Measurements from ENCODE around the gene ADGRA3. TPM values are rescaled to one million over a fixed set of nuclear protein-coding genes. Genes with fewer than 3 reads are reported as not detected.
"Not testable (repeated sequence)": the region's sequence is repeated elsewhere in the genome, so short reads cannot be mapped to it uniquely, and the experiment has no call there.

ADGRA3 gene
- total RNA-seq, 1 donor from 2014 or later: 21.4 TPM

DNA sequence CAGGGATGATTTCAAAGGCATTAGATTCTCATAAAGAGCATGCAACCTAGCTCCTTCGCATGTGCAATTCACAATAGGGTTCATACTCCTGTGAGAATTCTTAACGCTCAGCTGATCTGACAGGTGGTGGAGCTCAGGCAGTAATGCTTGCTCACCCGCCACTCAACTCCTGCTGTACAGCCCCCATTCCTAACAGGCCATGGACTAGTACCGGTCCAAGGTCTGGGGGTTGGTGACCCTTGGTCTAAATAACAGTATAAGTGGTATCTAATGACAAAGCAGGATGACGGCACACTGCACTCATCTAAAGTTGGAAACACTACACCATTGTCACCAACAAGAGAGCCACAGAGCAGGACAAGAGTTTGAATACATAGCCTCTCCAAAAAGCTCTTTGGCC is 28.5 kb downstream of the ADGRA3 start:
- ATAC-seq (no peak), DNase-seq (ENCODE audit: low spot score) (no peak)
- intact Hi-C loops (cut with DNase I): no loop called here

DNA sequence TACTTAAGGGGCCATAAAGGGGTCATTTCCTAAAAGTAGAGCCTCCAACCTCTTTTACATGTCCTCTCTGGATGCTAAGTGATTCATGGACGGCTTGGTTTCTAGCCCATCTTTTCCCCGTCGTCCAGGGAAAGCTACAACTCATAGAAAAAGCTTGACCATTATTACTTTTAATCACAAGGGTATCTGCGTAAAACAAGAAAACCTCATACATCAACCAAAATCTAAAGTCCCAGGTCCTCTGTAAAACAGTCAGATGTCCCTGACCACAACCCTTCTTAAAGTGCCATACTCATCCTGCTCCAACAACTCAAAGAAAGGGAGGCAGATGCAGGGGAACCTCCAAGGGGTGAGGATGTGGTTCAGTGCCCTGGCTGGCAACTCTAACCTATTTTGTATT is 29.6 kb downstream of the ADGRA3 start:
- ATAC-seq: no peak
- intact Hi-C loops (cut with DNase I): no loop called here
- no peak for DNase-seq (ENCODE audit: low spot score)

DNA sequence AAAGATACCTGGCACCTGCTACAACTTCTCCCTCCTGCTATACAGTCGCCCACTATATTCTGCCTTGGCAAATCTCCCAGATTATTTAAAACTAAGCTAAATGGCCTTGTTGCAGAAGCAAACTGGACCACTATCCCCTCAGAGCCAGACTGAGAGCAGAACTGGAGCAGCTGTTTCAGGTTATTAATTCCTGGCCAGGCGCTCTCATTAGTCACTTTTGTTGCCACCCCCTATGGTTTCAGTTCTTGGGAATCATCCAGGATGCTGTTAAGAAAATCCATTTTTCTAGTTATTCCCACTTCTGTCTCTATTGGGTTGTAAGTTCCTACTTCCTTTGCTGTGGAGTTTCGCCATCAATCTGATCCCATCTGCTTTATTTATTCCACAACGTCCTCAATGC is 30.1 kb downstream of the ADGRA3 start:
- ATAC-seq: no peak
- intact Hi-C loops (cut with DNase I): no loop called here
- no peak for DNase-seq (ENCODE audit: low spot score)

DNA sequence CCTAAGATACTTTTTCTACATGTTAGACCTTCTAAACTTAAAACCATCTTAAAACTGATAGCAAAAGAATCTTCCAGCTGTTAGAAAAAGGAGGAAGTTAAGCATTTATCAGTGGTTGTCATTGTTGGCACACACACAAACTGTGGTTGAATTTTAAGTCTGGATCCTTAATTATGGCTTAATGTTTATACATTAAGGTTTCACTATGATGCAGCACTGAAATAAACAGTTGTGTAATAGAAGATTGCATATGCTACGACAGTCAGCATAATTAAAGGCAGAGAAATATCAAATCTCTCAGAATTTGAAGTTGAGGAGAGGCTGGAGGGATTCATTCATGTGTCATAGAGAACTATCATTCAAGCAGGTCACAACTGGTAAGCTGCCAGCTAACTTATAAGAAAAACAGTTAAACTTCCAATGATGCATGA is 32.3 kb downstream of the ADGRA3 start:
- intact Hi-C loops (cut with DNase I): no loop called here
- DNase-seq (ENCODE audit: low spot score) (no peak), ATAC-seq (no peak)

DNA sequence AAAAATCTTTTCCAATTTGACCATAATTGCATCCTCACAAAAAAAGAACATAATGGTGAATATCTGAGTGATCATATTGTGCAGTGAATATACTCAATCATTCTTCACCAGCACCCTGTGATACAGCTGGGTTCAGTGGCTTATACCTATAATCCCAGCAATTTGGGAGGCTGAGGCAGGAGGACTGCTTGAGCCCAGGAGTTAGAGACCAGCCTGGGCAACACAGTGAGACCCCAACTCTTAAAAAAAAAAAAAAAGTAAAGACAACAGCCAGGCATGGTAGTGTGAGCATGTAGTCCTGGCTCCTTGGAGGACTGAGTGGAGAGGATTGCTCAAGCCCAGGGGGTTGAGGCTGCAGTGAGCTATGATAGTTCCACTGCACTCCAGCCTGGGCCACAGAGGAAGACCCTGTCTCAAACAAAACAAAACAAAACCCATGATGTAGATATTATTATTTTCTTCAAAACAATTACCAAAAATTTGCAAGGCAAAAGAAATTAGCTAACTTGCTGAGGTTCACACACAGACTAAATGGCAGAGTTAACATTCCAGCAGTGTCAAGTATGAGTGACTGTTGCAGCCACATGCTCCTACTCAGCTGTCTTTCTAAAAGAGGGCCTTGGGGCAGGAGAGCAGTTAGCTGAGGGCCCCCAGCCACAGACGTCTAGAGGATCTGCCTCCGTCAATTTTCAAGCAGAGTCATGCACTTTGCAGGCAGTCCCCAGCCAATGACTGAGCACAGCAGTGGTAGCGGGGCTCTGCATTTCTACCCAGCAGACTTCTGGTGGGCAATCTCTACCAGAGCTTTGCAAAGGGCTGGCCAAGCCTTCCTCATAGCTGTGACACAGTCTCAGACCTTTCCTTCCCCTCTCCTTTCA is 33.4 kb downstream of the ADGRA3 start:
- ATAC-seq: no peak
- no peak for DNase-seq (ENCODE audit: low spot score)
- intact Hi-C loops (cut with DNase I): no loop called here

DNA sequence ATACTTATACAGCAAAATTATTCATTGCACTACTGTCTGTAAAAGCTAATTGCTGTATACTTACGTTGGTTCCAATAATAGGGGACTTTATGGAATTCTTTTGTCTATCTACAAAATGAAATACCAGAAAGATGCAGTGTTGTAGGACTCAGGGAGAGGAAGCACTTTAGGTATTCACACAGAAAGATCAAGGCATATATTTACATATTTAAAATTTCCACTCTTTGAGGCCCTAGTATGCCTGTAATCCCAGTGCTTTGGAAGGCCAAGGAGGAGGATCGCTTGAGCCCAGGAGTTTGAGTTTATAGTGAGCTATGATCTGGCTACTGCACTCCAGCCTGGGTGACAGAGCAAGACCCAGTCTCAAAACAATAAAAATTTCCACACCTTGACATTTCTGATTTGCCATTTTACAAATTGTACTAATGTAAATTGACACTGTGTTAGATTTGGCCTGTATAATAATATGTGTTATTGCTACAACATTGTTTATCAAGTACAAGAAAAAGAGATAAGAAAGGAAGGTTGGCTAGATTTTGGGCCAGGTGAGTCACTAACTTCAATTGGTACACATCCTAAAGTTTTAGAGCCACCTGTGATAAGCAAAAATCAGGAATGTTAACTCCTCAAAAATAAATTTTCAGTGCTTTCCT is 35.1 kb downstream of the ADGRA3 start:
- intact Hi-C loops (cut with DNase I): no loop called here
- DNase-seq (ENCODE audit: low spot score): no peak
- no peak for ATAC-seq

DNA sequence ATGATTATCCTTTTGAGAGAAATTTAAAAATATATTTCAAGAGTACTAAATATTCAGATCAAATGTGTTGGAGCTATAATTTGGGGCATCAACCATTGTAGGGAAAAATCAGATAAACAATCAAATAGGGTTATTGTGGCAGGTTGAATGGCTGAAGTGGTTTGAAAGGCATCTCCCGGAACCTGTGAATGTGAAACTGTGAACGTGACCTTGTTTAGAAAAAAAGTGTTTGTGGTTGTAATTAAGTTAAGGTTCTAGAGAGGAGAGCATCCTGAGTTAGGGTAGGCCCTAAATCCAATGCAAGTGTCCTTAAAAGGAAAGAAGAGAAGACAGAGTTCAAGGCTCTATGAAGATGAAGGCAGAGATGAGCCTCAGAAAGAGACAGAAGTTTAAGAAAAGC is 37.4 kb downstream of the ADGRA3 start:
- ATAC-seq: no peak
- intact Hi-C loops (cut with DNase I): no loop called here
- no peak for DNase-seq (ENCODE audit: low spot score)

DNA sequence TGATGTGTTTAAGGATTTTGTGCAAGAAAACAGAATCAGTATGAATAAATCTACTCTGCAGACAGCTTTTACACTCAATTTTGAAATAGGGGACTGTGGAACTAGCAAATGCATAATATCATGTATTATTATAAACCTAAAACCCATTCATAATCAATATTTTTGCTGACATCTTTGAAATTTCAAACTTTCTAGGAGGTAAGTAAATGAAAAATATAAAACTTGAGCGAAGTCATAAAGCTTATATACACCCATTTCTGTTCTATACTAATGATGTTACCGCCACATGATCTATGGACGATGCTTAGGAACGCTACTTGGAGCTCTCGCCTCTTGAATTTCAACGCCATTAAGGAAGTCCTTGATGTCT is 38.1 kb downstream of the ADGRA3 start:
- intact Hi-C loops (cut with DNase I): no loop called here
- DNase-seq (ENCODE audit: low spot score) (no peak), ATAC-seq (no peak)

DNA sequence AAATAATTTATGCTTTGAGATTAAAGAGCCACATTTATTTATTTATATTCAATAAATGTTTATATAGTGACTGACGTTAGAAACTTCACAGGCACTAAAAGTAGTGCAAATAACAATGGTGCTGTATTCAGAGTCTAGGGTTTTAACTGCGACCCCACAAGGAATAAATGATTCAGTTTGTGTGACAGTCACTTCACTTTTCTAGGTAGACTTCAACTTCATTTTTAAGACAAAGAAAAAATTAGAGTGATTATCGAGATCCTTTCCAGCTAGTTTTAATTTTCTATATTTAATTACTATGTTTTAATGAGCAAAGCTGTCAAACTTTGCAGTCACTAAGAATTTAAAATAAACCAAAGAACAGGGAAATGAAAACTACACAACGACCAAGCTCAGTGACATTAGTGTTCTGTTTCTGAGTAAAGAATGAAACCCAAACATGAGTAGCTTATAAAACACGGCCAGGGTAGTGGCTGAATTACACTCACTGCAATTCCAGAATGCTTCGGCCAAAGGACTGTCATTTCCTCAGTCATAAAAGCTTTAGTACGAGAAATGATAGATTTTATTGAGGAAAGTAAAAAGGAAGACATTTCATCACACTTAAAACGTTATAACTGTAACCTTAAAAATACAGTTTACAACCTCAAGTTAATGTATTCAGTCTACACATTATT is 38.6 kb downstream of the ADGRA3 start:
- intact Hi-C loops (cut with DNase I): no loop called here
- ATAC-seq (no peak), DNase-seq (ENCODE audit: low spot score) (no peak)

DNA sequence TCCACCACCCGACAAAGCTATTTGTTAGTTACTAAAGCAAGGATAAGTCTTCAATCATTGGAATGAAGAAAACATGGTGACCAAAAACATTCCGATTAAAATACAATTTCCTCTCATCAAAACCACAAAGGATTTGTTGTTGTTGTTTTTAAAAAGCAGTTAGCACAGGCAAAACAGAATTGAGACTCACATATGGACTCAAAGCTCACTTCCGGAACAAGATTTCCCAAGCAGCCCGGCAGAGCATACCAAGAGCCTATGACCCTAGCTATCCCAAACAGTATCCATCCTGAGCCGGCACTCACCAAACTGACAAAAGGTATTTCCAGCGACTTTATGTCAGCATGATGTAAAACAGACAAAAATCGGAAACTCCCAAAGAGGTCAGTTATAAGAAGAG is 39.9 kb downstream of the ADGRA3 start:
- DNase-seq (ENCODE audit: low spot score): no peak
- intact Hi-C loops (cut with DNase I): no loop called here
- ATAC-seq: no peak

DNA sequence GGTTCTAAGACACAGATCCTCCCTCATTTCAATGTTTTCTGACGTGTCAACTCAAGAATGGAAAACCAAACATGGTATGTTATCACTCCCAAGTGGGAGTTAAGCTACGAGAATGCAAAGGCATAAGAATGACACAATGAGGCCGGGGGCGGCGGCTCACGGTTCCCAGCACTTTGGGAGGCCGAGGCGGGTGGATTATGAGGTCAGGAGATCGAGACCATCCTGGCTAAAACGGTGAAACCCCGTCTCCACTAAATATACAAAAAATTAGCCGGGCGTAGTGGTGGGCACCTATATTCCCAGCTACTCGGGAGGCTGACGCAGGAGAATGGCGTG is 40.6 kb downstream of the ADGRA3 start:
- intact Hi-C loops (cut with DNase I); ATAC-seq; DNase-seq (ENCODE audit: low spot score): not testable (repeated sequence)

DNA sequence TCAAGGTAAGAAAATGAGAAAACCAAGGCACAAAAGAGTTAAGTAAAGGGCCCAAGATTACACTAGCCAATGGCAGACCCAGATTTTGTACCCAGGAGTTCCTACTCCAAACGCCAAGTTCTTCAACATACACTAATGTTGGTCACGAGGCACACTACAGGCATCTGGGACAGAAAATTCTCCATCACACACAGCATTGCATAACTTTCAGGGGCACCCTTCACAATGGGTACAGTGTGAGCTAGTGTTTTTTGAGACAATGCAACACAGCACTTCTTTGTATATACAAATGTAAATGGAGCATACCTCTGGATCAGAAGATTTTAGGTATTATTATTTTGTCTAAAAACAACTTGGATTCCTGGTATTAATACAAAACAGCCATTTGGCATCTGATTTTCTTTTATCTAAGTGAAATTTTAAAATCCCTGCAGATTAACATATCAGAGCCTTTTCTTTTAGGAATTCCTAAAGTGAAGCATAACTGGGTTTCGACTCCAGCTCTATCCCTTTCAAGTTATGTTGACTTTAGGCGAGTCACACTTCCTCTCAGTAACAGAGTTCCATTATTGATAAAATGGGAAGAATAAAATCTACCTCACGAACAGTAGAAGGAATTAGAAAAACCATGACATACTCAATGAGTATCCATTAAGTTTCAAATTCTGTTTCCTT is 41.1 kb downstream of the ADGRA3 start:
- DNase-seq (ENCODE audit: low spot score) (no peak), ATAC-seq (no peak)
- intact Hi-C loops (cut with DNase I): no loop called here

DNA sequence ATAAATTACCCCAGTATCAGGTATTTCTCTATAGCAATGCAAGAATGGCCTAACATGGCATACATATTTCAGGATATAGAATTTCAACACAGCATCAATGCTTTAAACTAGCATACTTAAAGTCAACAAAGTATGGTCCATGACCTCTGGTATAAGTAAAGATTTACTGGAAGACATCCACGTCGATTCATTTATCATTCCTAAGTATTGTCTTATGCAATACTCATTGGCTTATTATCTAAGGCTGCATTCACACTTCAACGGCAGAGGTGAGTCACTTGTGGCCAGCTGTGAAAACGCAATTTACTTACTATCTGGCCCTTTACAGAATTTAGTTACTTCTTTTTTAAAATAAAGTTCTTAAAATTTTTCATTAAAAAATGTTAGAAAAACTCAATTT is 42.6 kb downstream of the ADGRA3 start:
- DNase-seq (ENCODE audit: low spot score): no peak
- no peak for ATAC-seq
- intact Hi-C loops (cut with DNase I): no loop called here

DNA sequence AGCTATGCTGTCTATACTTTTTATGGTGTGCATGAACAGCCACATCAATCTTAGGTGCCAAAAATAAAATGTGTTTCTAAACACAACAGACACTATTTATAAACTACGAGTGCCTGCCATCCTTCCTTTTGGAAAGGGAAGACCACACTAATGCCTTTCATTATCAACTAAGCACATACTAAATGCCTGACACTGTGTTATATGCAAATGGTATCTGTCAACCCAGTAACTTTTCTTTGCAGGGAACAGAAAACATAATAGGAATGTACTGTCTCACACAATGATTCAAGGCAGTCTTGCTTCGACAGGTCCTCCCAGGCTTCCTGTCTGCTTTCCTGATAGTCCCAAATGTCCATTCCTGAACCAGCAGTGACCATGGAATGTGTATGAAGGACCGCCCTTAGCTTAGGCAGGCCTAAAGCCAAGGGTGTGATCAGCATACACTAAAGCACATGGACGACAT is 43.8 kb downstream of the ADGRA3 start:
- intact Hi-C loops (cut with DNase I): no loop called here
- DNase-seq (ENCODE audit: low spot score) (no peak), ATAC-seq (no peak)

DNA sequence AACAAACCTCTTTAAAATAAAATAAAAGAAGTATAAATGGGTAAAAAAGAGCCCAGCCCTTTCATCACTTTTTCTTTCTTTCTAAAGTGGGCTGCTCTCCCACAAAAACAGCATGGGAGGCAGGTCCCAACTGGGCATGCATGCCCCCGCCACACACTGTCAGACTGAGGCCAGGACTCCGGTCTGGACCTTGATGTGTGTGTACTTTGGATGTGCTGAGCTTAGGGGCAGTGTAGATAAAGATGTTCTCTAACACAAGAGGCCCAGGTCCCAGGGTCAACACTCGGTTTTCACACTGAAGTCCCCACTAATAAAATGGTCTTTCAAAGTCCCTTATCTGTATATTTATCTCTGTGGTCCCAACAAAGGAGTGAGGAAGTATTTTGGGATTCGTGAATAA is 44.4 kb downstream of the ADGRA3 start:
- ATAC-seq (no peak), DNase-seq (ENCODE audit: low spot score) (no peak)
- intact Hi-C loops (cut with DNase I): no loop called here

DNA sequence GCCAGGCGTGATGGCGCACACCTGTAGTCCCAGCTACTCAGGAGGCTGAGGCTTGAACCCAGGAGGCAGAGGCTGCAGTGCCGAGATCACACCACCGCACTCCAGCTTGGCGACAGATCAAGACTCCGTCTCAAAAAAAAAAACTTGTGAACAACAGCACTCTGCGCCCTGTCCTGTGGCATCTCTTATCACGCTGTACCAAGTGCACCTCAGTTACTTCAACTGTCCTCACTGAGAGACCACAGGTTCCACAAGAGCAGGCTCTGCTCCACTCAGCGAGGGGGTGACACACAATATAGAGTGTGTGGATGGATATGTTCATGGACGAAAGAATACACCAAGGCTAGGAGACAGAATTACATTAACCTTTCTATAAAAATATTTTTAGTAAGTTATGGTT is 49.3 kb downstream of the ADGRA3 start:
- DNase-seq (ENCODE audit: low spot score): no peak
- intact Hi-C loops (cut with DNase I): no loop called here
- no peak for ATAC-seq

DNA sequence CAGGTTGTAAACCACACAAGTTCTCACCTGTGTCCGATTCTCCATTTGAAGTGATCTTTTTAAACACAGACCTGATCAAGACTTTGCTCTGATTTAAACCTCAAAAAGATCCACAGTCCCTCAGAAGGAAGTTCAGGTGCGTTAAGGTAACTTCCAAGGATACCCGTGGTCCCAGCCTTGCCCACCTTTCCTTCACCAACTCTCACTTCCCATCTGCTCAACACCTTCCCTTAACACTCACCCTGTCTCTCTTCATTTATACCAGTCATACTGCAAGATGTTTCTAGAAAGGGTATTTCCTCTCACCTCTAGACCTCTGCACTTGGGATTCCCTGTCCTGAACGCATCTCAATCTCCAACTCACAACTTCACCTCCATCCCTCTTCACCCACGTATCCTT is 49.9 kb downstream of the ADGRA3 start:
- ATAC-seq (no peak), DNase-seq (ENCODE audit: low spot score) (no peak)
- intact Hi-C loops (cut with DNase I): no loop called here

DNA sequence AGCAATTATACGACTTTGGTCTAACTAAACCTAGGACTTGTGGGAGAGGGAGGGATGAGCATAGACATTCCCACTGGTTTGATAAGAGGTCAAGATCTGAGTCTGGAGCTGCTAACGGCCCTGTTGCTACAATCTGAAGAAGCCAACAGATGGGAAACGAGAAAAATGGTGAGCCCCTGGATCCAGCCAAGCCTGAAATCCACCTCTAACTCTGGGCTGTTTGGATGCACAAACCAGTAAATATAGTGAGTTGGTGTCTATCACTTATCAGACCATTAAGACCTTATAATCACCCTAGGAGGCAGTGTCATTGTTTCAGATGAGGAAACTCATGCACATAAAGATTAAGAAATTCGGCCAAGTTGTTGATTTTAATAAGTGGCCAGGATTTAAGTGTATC is 50.5 kb downstream of the ADGRA3 start:
- no peak for DNase-seq (ENCODE audit: low spot score)
- intact Hi-C loops (cut with DNase I): no loop called here
- ATAC-seq: no peak

DNA sequence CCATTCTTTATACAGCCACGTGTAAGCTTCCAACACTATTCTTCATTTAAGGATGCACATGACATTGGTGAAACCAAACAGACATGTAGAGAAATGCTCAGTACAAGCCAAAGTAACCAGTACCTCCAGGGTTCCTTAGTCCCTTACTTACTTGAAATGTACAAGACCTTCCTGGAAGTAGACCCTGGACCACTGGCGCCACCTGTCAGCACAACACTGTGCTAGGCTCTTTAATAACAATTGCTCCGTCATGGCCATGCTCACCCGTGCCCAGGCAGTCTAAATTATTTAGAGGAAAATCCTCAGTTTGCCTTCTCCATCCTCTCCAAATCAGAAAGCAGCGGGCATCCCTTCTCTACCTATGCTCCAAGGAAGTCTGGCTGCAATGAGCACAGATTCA is 52.7 kb downstream of the ADGRA3 start:
- DNase-seq (ENCODE audit: low spot score) (no peak), ATAC-seq (no peak)
- intact Hi-C loops (cut with DNase I): no loop called here

DNA sequence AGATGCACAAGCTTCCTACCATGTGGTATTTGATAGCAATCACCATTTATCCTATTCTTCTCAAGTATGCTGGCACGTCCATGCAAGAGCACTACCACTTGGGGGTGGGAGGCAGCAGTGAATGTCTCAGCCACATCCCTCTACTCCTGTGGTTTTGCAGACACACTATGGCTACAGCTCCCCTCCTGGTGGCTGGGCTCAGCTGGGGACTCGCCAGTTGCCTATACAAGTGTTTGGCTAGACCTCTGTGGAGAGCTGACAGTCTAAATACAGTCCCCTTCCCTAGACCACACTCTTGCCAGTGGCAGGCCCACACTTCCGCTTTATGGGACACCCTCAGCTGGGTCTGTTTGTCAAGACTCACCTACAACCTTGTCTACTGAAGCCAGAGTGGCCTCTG is 53.2 kb downstream of the ADGRA3 start:
- DNase-seq (ENCODE audit: low spot score) (no peak), ATAC-seq (no peak)
- intact Hi-C loops (cut with DNase I): no loop called here
